GM18508 (cell line): ENCODE results near the gene UGCG.
A peak's percentile ranks its signal among the peaks of the same experiment; 100 is the strongest.
"Not testable (repeated sequence)": the region's sequence is repeated elsewhere in the genome, so short reads cannot be mapped to it uniquely, and the experiment has no call there.

Experiments
- ATAC-seq: cut with Tn5 transposase; IDR thresholded peaks from one replicate; pipeline ENCODE4 v1.9.1; 2021; ENCODE audit warnings: moderate number of reproducible peaks; ENCODE audit not compliant: insufficient read depth, unreplicated experiment

UGCG gene

GRCh38 chr9:111944241-111944866 lies 47.7 kb downstream of the UGCG start:
- no peak for ATAC-seq

DNA sequence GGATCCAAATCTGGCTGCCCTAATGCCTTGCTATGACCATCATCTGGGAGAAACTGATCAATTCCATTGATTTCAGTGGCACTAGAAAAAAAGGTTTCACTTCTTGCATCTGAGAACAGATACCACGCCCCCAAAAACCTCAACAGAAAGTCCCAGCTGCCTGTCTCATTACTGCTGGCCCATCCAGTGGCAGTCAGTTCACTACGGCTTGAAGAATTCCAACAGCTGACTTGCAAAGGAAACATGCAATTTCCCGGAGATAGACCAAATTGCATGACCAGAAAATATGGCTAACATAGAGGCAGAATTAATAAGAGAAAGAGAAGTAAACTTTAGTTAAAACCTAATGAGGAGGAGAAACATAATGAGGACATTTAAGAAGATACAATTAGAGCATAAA lies 48.6 kb downstream of the UGCG start:
- ATAC-seq = no peak

DNA sequence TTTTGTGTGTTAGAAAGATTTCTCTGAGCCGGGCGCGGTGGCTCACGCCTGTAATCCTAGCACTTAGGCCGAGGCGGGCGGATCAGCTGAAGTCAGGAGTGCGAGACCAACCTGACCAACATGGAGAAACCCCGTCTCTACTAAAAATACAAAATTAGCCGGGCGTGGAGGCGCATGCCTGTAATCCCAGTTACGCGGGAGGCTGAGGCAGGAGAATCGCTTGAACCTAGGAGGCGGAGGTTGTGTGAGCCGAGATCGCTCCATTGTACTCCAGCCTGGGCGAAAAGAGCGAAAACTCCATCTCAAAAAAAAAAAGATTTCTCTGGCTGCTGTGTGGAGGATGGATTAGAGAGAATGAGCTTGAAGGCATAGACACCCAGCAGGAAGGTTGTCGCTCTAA lies 51.5 kb downstream of the UGCG start:
- not testable (repeated sequence) for ATAC-seq

DNA sequence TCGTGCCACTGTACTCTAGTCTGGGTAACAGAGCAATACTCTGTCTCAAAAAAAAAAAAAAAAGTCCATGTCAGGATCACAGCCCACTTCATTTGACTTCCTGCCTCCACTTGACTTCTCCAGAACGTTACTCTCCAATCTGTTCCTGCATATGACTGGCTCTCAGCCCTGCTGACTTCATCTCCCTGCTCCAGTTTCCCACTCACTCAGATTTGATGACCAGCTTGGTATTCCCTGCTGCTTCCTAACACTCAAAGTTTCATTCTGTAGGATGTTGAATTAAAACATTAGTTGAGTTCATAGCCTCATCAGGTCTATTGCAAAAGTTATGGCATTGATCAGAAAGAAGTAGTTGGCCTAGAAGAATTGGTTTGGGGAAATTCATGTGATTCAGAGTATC lies 52.3 kb downstream of the UGCG start:
- ATAC-seq = no peak

GRCh38 chr9:111949919-111950318 lies 53.3 kb downstream of the UGCG start:
- ATAC-seq = no peak

DNA sequence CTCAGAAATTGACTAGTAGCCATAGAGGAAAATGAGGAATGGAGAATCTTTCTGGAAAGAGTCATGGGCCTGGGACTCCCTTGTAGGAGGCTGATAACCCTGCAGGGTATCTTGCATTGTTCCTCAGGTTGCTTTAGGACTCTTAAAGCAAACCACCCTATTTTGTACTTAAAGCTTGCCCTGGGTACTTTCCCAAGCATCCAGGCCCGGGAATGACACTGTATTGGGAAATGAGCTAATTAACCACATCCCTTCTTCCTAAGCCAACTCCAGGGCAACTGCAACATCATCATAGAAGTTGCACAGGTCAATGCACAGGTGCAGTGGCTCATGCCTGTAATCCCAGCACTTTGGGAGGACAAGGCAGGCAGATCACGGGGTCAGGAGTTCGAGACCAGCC lies 55.9 kb downstream of the UGCG start:
- no peak for ATAC-seq

GRCh38 chr9:111953444-111953843 lies 56.8 kb downstream of the UGCG start:
- no peak for ATAC-seq

- no peak for ATAC-seq
Measured at GRCh38 chr9:111955048-111955447, 58.4 kb downstream of the UGCG start.

GRCh38 chr9:111957856-111958631 lies 61.4 kb downstream of the UGCG start:
- ATAC-seq = no peak

DNA sequence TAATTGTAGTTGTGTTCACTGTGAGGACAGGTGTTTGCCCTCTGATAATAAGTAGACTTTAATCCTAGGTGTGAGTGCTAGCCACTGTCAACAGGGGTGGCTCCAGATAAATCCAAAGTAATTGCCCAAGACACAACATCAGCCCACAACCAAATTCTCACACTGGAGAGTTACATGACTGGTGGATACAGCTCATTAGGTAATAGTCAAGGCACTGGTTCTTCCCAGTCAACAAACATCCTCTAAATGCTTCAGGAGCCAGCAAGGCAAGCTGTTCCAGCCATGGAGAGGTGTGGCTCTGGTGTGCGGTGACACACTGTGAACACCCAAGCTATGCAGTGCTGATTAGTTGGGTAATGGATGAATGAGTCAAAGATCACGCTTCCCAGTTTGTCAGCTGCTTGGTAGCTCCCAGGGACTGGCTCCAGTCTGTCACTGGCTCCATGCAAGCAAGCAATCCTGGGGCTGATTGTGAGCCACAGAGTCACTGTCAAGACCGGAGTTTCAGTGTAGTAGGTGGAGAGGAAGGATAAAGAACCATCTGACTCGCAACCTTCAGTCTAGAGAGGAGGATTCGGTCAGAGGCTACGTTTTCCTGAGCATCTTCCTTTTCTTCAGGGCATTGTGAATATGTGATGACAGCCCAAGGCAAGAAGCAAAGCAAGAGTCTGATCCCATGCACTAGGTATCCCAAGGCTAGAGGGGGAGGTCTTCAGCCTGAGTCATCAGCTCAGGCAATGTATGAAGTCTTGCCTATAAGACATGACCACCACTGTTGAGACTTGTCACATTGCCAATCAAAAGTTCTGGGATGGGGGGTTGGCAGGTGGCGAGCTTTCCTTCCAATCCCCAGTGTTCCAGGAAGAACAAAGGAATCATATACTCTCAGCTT lies 63.1 kb downstream of the UGCG start:
- ATAC-seq = no peak

- not testable (repeated sequence) for ATAC-seq
Measured at GRCh38 chr9:111960485-111960884, 63.9 kb downstream of the UGCG start.

- ATAC-seq = no peak
Measured at GRCh38 chr9:111961009-111961408, 64.4 kb downstream of the UGCG start.

DNA sequence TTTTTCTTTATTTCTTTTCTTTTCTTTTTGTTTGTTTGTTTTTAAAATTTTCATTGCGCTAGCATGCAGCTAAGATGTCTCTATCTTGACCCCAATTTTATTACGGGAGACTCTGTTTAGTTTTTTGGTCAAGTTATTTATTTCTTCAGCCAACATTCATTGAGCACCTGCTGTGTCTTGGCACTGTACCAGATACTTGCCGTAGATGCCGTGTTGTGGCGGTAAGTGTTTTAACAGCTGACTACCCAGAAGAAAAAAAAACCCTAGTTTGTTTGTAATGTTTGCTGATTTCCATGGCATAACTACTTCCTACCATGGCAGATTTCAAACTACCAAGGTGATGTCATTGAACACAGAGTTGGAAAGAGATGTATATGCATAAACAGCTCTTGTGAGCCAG lies 65.0 kb downstream of the UGCG start:
- no peak for ATAC-seq

GRCh38 chr9:111962021-111962420 lies 65.4 kb downstream of the UGCG start:
- ATAC-seq = no peak

DNA sequence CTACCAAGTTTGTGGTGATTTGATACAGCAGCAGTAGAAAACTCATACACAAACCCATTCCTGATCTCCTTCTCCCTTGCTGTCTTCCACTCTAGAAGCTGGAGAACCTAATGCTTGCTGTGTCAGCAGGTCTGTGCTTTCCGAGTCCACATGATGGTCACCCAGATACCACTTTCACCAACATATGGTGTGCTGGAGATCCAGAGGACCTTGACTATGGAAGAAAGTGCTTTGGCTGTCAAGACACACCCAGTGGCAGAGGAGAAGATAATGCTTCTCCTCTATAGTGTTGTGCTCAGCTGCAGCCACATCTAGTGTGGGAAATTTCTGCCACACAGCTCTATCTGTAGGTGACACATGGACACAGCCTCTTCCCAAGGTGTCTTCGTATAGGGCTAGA lies 67.4 kb downstream of the UGCG start:
- no peak for ATAC-seq

DNA sequence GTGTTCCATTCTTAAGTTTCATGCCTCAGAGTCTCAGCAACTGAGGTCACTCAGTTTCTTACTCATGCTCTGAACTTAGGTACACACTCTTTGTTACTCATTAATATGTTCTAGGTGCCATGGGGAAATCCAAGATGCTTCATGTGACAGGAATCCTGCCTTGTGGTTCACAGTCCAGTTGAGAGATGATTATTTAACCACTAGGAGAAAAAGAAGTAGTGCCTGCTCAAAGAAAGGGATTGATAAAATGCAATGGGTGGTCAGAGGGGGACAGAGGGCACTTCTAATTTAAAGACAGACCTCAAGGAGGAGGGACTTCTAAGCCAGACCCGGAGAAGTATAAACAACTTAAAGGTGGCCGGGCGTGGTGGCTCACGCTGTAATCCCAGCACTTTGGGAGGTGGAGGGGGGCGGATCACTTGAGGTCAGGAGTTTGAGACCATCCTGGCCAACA lies 69.0 kb downstream of the UGCG start:
- peak; percentile 86 for ATAC-seq

- no peak for ATAC-seq
Measured at GRCh38 chr9:111966124-111966723, 69.6 kb downstream of the UGCG start.

DNA sequence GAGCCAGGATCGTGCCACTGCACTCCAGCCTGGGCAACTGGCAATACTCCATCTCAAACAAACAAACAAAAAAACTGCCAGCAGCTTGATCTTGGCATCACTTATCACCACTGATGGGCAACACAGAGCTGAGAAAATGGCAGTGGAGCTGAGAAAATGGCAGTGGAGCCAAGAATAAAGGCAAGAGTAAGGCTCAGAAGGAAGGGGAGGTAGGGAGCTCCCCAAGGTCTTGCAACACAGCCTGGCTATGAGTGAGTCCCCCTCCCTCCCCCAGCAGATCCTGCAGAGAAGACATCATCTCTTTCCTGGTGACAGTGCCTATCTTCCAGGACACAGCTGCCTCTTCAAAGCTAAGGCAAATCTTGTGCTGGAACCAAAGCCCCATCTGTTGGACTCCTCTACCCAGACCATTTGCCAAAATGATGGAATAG lies 70.3 kb downstream of the UGCG start:
- no peak for ATAC-seq

DNA sequence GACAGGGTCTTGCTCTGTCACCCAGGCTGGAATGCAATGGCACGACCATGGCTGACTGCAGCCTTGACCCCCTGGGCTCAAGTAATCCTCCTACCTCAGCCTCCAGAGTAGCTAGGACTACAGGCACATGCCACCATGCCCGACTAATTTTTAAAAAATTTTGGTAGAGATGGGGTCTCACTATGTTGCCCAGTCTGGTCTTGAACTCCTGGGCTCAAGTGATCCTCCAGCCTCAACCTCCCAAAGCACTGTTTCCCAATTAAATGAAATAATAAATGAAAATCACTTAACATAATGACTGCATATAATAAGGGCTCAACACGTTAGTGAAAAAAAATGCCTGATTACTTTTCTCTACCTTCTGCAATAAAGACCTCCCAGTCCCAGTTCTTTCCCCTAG lies 71.0 kb downstream of the UGCG start:
- no peak for ATAC-seq

- no peak for ATAC-seq
Measured at GRCh38 chr9:111969061-111969460, 72.4 kb downstream of the UGCG start.

DNA sequence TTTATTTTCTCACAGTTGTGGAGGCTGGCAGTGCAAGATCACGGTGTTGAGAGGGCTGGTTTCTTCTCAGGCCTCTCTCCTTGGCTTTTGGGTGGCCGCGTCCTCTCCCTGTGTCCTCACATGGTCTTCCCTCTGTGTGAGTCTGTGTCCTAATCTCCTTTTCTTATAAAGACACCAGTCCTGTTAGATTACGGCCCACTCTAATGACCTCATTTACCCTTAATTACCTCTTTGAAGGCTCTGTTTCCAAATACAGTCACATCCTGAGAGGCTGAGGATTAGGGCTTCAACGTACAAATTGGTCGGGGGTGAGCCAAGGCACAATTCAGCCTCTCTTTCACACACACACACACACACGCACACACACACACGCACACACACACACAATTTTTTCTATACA lies 73.0 kb downstream of the UGCG start:
- ATAC-seq = no peak
